ENCODE measurements around the gene LYPD8. TPM values are rescaled to one million over a fixed set of nuclear protein-coding genes. Genes with fewer than 3 reads are reported as not detected.

The LYPD8 gene
- total RNA-seq, 2 experiments from 2014 or later = not detected

DNA sequence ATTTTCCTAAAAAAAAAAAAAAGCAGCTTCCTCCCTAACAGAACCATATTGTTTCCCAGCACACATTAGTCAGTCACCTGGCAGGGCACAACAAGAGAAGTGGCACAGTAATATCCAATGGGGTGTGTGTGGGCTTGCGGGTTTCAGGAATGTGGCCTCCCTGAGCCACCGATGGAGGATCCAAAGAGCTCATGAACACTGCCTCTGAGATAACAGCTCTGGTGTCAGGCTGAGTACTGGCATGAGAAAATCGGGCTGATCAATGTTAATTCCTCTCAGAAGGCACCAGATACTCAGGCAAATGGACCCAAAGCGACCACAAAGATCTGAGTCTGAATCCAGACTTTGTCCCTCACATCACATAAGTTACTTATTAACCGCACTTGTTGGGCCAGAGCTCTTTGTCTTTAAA lies 2.2 kb upstream of the LYPD8 start:
- CTCF ChIA-PET = no interaction called here
- H3K4me1 ChIP-seq (ENCODE audit: insufficient read depth, low read length) = no peaks in the 10 kb centered on the region
- peaks cover 0 to 3% of the 10 kb centered on the region in 2 experiments for H3K27me3 ChIP-seq (ENCODE audit: control insufficient read depth in 1 of 2, insufficient read depth in 2 of 2, low read length in 2 of 2)
- TF ChIP-seq, protein P1, sequence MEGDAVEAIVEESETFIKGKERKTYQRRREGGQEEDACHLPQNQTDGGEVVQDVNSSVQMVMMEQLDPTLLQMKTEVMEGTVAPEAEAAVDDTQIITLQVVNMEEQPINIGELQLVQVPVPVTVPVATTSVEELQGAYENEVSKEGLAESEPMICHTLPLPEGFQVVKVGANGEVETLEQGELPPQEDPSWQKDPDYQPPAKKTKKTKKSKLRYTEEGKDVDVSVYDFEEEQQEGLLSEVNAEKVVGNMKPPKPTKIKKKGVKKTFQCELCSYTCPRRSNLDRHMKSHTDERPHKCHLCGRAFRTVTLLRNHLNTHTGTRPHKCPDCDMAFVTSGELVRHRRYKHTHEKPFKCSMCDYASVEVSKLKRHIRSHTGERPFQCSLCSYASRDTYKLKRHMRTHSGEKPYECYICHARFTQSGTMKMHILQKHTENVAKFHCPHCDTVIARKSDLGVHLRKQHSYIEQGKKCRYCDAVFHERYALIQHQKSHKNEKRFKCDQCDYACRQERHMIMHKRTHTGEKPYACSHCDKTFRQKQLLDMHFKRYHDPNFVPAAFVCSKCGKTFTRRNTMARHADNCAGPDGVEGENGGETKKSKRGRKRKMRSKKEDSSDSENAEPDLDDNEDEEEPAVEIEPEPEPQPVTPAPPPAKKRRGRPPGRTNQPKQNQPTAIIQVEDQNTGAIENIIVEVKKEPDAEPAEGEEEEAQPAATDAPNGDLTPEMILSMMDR (IDR thresholded peaks at IDR 0.05) = no peak
- DNase-seq = no peak
- no peaks in the 10 kb centered on the region for H3K36me3 ChIP-seq (ENCODE audit: insufficient read depth, low read length)
- Mint-ChIP-seq H3K9me3 (peaks cover 4% of the 10 kb centered on the region), H3K4me3 (no peak overlapping the region), H3K36me3 (ENCODE audit: low read depth) (no peaks in the 10 kb centered on the region), H3K4me1 (ENCODE audit: low read depth) (no peaks in the 10 kb centered on the region), H3K27me3 (peaks cover 4% of the 10 kb centered on the region), H3K27ac (no peak overlapping the region)
- H3K9me3 ChIP-seq (ENCODE audit: control insufficient read depth in 1 of 2, insufficient read depth in 1 of 2, low read length in 2 of 2) = peaks cover 0 to 3% of the 10 kb centered on the region in 2 experiments
- no peak overlapping the region for H3K27ac ChIP-seq (ENCODE audit: low read depth in 1 of 2, low read length in 2 of 2)
- no peak overlapping the region for H3K4me3 ChIP-seq (ENCODE audit: low read length)
- POLR2A ChIA-PET = no interaction called here
- ATAC-seq (ENCODE audit: poor library complexity) = no peak
- intact Hi-C loops (cut with DNase I, micrococcal nuclease) = no loop called here

DNA sequence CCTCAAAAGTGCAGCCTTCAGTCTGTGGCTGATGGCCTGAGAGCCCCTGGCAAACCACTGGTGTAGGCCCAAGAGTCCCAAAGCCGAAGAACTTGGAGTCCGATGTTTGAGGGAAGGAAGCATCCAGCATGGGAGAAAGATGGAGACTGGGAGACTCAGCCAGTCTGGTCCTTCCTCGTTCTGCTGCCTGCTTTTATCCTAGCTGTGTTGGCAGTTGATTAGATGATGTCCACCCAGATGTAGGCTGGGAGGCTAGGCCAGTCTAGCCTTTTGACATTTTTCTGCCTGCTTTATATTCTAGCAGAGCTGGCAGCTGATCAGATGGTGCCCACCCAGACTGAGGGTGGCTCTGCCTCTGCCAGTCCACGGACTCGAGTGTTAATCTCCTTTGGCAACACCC lies 1.1 kb upstream of the LYPD8 start:
- DNase-seq = no peak
- Histone ChIP-seq H3K27ac (ENCODE audit: low read depth in 1 of 2, low read length in 2 of 2) (no peak overlapping the region), H3K36me3 (ENCODE audit: insufficient read depth, low read length) (no peaks in the 10 kb centered on the region), H3K4me1 (ENCODE audit: insufficient read depth, low read length) (peaks cover 5% of the 10 kb centered on the region), H3K9me3 (ENCODE audit: control insufficient read depth in 1 of 2, insufficient read depth in 1 of 2, low read length in 2 of 2) (peaks cover 0 to 2% of the 10 kb centered on the region in 2 experiments), H3K27me3 (ENCODE audit: control insufficient read depth in 1 of 2, insufficient read depth in 2 of 2, low read length in 2 of 2) (peaks cover 0 to 3% of the 10 kb centered on the region in 2 experiments), H3K4me3 (ENCODE audit: low read length) (no peak overlapping the region)
- peaks cover 5% of the 10 kb centered on the region for H3K4me1 Mint-ChIP-seq (ENCODE audit: low read depth)
- no peaks in the 10 kb centered on the region for H3K36me3 Mint-ChIP-seq (ENCODE audit: low read depth)
- ATAC-seq (ENCODE audit: poor library complexity) = no peak
- intact Hi-C loops (cut with DNase I, micrococcal nuclease) = no loop called here
- ChIA-PET POLR2A (no interaction called here), CTCF (no interaction called here)
- peaks cover 4% of the 10 kb centered on the region for H3K27me3 Mint-ChIP-seq
- TF ChIP-seq, protein P1 (IDR thresholded peaks at IDR 0.05) = no peak
- peaks cover 4% of the 10 kb centered on the region for H3K9me3 Mint-ChIP-seq
- no peak overlapping the region for H3K27ac Mint-ChIP-seq
- no peak overlapping the region for H3K4me3 Mint-ChIP-seq

DNA sequence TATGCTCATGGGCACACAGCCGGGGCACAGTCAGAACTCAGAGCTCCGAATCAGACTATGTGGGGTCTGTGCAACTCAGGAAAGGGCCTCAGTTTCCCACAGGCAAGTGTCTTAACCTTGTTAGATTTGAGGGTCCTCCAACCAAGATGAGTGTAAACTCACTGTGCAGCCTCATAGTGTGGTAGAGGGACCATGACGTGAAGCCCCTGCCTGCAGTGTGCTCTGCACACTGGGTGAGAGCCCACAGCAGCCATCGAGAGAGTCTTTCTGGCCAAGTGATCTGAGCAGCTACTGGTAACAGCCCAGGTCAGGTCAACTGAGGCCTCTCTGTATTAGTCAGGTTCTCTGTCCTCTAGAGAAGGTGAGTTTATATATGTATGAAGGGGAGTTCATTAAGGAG lies 592 bp upstream of the LYPD8 start:
- H3K27ac ChIP-seq (ENCODE audit: low read depth in 1 of 2, low read length in 2 of 2) = no peak overlapping the region
- no peak overlapping the region for H3K27ac Mint-ChIP-seq
- TF ChIP-seq, protein P1 (IDR thresholded peaks at IDR 0.05) = no peak
- ATAC-seq (ENCODE audit: poor library complexity) = no peak
- H3K27me3 ChIP-seq (ENCODE audit: control insufficient read depth in 1 of 2, insufficient read depth in 2 of 2, low read length in 2 of 2) = peaks cover 0 to 3% of the 10 kb centered on the region in 2 experiments
- peaks cover 7% of the 10 kb centered on the region for H3K4me1 ChIP-seq (ENCODE audit: insufficient read depth, low read length)
- peaks cover 10% of the 10 kb centered on the region for H3K4me1 Mint-ChIP-seq (ENCODE audit: low read depth)
- no peaks in the 10 kb centered on the region for H3K36me3 Mint-ChIP-seq (ENCODE audit: low read depth)
- CTCF ChIA-PET = no interaction called here
- H3K27me3 Mint-ChIP-seq = peaks cover 4% of the 10 kb centered on the region
- no peaks in the 10 kb centered on the region for H3K9me3 ChIP-seq (ENCODE audit: control insufficient read depth in 1 of 2, insufficient read depth in 1 of 2, low read length in 2 of 2)
- POLR2A ChIA-PET = no interaction called here
- H3K9me3 Mint-ChIP-seq = peaks cover 4% of the 10 kb centered on the region
- DNase-seq = no peak
- H3K4me3 Mint-ChIP-seq = no peak overlapping the region
- H3K4me3 ChIP-seq (ENCODE audit: low read length) = no peak overlapping the region
- H3K36me3 ChIP-seq (ENCODE audit: insufficient read depth, low read length) = no peaks in the 10 kb centered on the region
- intact Hi-C loops (cut with DNase I, micrococcal nuclease) = no loop called here
